ENCODE results near the gene CDKN2D.

DNA sequence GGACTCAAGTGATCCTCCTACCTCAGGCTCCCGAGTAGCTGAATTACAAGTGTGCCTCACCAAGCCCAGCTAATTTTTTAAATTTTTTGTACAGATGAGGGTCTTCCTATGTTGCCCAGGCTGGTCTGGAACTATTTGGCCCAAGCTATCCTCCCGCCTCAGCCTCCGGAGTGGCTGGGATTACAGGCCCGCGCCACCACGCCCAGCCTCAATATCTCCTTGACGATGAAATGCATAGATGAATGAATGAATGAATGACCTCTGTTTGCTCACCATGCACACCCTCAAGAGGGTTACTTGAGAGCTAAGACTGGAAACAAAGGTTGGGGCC, 33.2 kb upstream of the CDKN2D start:
- TF ChIP-seq TCF12 (IDR thresholded peaks at IDR 0.05): no peak
- no peak for TF ChIP-seq TCF12 (CRISPR knock-in tag; IDR thresholded peaks at IDR 0.05)
- TF ChIP-seq EHMT2 (IDR thresholded peaks at IDR 0.05; ENCODE audit: borderline replicate concordance, low read depth, low read length): no peak
- no peak for TF ChIP-seq UBTF (CRISPR knock-in tag; IDR thresholded peaks at IDR 0.05)
- TF ChIP-seq PBX3 (CRISPR knock-in tag; IDR thresholded peaks at IDR 0.05; ENCODE audit: borderline replicate concordance): no peak
- no peak for TF ChIP-seq NFE2 (CRISPR knock-in tag; IDR thresholded peaks at IDR 0.05)
- no peak for TF ChIP-seq ZNF549 (CRISPR knock-in tag; IDR thresholded peaks at IDR 0.05)
- TF ChIP-seq KLF15 (CRISPR knock-in tag; IDR thresholded peaks at IDR 0.05; ENCODE audit: borderline replicate concordance): no peak
- TF ChIP-seq JUNB (CRISPR knock-in tag; IDR thresholded peaks at IDR 0.05; ENCODE audit: borderline replicate concordance): no peak
- no peak for TF ChIP-seq POLR2AphosphoS5 (IDR thresholded peaks at IDR 0.05; ENCODE audit: low read depth, low read length)
- TF ChIP-seq CSRNP1 (CRISPR knock-in tag; IDR thresholded peaks at IDR 0.05): no peak
- TF ChIP-seq ZNF18 (CRISPR knock-in tag; IDR thresholded peaks at IDR 0.05; ENCODE audit: insufficient replicate concordance): no peak
- no peak for TF ChIP-seq ZMYM2 (CRISPR knock-in tag; IDR thresholded peaks at IDR 0.05)
- TF ChIP-seq, protein P1, sequence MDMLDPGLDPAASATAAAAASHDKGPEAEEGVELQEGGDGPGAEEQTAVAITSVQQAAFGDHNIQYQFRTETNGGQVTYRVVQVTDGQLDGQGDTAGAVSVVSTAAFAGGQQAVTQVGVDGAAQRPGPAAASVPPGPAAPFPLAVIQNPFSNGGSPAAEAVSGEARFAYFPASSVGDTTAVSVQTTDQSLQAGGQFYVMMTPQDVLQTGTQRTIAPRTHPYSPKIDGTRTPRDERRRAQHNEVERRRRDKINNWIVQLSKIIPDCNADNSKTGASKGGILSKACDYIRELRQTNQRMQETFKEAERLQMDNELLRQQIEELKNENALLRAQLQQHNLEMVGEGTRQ (IDR thresholded peaks at IDR 0.05; ENCODE audit: low read depth, low read length): no peak
- TF ChIP-seq, protein P1 (CRISPR knock-in tag; IDR thresholded peaks at IDR 0.05; ENCODE audit: borderline replicate concordance): no peak
- TF ChIP-seq ZNF263 (CRISPR knock-in tag; IDR thresholded peaks at IDR 0.05): no peak

Measured in HepG2 (cell line).